ENCODE data around the gene FAM53B.

Gene FAM53B

DNA sequence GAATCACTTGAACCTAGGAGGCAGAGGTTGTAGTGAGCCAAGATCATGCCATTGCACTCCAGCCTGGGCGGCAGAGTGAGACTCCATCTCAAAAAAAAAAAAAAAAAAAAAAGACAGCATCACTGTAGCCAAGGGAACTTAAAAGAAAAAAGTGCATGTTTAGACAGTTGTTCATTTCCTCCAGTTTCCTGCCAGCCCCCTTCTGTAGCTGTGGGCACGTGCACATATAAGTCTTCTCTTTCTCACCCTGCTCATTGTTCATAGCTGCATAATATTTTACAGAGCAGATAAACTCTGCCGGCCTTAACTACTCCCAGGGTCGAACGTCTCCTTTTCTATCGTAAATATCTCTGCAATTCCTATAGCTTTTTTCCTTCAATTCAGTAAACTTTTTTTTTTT lies 149.9 kb downstream of the FAM53B start:
- TF ChIP-seq, protein P1, sequence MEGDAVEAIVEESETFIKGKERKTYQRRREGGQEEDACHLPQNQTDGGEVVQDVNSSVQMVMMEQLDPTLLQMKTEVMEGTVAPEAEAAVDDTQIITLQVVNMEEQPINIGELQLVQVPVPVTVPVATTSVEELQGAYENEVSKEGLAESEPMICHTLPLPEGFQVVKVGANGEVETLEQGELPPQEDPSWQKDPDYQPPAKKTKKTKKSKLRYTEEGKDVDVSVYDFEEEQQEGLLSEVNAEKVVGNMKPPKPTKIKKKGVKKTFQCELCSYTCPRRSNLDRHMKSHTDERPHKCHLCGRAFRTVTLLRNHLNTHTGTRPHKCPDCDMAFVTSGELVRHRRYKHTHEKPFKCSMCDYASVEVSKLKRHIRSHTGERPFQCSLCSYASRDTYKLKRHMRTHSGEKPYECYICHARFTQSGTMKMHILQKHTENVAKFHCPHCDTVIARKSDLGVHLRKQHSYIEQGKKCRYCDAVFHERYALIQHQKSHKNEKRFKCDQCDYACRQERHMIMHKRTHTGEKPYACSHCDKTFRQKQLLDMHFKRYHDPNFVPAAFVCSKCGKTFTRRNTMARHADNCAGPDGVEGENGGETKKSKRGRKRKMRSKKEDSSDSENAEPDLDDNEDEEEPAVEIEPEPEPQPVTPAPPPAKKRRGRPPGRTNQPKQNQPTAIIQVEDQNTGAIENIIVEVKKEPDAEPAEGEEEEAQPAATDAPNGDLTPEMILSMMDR (conservative IDR thresholded peaks at IDR 0.05; ENCODE audit: low read depth), result no peak
- no peak overlapping the region for H3K27ac ChIP-seq
- CTCF ChIA-PET, result interaction anchor here (0.7 kb wide), 1 partner anchor 94 kb away, joined by 4 read pairs; no protein-coding TSS in a partner anchor
- DNase-seq (ENCODE audit: low spot score), result no peak
- POLR2A ChIA-PET (ENCODE audit: low non-redundant PET), result no interaction called here

DNA sequence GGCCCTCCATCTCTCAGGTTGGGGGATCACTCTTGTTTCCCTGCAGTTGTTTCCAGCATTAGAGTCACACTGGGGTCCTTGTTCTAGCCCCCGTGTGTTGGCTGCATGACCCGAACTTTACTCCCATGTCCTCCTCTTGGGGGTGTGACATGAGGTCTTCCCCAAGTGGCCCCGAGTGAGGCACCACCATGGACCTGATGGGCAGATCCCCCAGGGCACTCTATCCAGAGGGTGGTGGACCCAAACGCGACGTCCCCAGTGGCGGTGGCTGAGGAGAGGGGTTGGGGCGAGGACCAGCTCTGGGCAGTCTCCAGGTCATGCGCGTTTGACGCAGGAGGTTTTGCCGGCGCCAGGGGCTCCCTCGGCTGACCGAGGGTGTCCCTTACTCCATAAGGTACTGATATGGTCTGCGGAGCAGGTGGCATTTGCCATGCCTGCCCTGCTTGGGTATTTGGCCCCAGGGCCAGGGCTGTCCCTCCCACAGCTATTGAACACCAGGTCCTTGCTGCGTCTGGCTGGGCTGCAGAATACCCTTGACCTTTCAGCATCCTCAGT lies 150.7 kb downstream of the FAM53B start:
- ChIA-PET CTCF (no interaction called here), POLR2A (ENCODE audit: low non-redundant PET) (no interaction called here)

DNA sequence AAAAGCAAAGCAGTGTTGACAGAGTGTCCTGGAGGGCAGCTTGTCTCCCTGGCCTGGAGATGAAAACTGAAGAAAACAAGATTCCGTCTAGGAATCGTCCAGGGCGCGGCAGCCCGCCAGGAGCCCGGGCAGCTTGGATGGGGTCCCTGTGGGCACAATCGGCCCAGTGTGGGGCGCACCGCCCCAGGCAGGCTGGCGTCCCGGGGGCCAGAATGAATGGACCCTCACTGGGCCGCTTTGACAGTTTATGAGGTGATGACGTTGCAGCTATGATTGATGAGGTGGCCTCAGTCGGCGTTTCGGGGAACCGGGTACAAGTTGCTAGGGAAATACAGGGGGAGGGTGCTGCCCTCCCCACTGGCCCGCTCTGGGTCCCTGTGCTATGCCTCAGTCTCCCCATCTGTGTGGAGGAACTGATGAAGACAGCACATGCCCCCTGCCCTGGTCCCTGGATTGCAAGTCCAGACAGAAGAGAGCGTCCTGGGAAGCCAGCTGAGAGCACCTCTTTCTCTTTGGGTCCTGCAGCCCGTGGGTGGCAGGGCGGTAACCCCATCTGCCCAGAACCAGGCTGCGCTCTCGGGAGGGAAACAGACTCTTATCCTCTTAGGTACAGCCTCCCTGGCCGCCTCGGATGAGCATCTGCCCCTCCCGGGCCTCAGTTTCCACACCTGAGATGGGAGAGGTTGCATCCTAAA lies 151.3 kb downstream of the FAM53B start:
- ChIA-PET POLR2A (ENCODE audit: low non-redundant PET) (no interaction called here), CTCF (no interaction called here)
- no peak overlapping the region for H3K27ac ChIP-seq
- TF ChIP-seq, protein P1 (conservative IDR thresholded peaks at IDR 0.05; ENCODE audit: low read depth), result no peak
- no peak for DNase-seq (ENCODE audit: low spot score)

More for the DNA sequence above, 150.7 kb downstream of the FAM53B start:
- no peak for DNase-seq (ENCODE audit: low spot score)
- TF ChIP-seq, protein P1 (conservative IDR thresholded peaks at IDR 0.05; ENCODE audit: low read depth), result no peak
- H3K27ac ChIP-seq, result no peak overlapping the region

DNA sequence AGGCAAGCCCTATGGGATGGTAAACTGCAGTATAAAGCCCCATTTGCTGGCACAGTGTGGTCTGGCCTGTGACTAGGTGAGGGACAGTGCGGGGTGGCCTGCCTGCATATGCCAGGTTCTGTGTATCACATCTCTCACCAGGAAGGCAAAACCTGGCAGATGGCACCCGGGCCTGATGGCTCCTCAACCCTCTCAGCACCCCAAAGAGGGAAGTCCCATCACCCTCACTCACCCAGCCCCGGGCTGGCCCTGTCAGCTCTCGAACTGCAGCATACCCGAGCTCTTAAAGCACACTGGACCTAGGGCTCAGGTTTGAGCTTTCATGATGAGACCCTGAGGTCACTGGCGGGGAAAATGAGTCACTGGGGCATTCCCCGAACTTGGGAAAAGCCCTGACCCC lies 152.1 kb downstream of the FAM53B start:
- DNase-seq (ENCODE audit: low spot score), result no peak
- POLR2A ChIA-PET (ENCODE audit: low non-redundant PET), result no interaction called here
- no peak overlapping the region for H3K27ac ChIP-seq
- TF ChIP-seq, protein P1 (conservative IDR thresholded peaks at IDR 0.05; ENCODE audit: low read depth), result no peak
- CTCF ChIA-PET, result no interaction called here

DNA sequence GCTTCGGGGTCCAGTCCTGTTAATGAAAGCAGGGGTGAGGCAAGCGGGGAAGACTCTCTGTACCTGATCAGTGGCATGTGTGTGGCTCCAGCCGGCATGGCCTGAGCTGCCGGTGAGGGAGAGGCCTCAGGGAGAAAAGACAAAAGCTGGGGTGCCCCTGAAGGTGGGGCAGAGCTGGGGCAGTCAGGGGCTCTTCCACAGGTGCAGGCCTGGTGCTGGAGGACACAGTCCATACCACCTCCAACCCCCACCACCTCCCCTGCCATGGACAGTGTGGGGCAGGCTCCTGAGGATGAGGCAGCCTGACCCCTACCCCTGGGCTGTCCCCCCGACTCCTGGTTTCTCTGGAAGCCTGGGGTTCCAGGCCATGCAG lies 153.1 kb downstream of the FAM53B start:
- no peak overlapping the region for H3K27ac ChIP-seq
- DNase-seq (ENCODE audit: low spot score), result no peak
- TF ChIP-seq, protein P1 (conservative IDR thresholded peaks at IDR 0.05; ENCODE audit: low read depth), result no peak
- ChIA-PET POLR2A (ENCODE audit: low non-redundant PET) (no interaction called here), CTCF (no interaction called here)

DNA sequence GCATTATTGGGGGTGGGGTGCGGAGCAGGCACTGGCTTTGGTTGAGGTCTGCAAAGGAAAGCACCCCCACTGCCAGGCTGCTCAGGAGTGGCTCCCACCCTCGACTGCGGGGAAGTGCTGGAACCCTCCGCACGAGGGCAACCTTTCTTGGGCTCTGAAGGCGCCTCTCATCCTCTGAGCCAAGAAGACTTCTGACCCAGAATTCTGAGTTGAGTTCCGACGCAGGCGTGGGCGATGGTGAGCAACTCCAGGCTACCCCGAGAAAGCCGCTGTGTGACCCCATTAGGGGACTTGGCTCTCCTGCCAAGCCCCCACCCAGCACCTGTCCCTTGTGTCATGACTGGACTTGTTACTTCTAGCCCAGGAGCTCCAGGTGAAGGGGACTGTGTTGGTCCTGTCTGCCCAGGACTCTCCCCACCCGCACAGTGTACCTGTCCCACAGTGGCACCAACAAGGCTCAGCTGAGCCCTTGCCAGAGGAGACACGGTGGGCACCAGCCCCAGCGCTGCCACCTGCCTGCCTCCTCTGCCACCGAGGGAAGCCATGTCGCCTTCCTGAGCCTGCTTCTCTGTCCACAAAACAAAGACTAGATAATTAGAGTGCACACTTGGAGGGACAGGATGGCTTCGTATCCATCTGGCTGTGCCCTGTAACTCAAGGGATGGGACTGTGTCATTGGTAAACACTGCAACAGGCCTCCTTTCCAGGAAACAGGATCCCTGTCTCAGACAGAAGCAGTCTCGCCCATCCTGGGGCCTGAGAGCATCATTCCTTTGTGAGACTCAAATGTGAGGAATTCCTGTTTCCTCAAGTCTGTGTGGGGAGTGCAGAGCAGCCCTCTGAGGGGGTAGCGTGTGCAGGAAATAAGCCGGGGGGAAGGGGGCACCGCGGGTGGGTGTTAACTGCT lies 153.7 kb downstream of the FAM53B start:
- DNase-seq (ENCODE audit: low spot score), result no peak
- no peak overlapping the region for H3K27ac ChIP-seq
- POLR2A ChIA-PET (ENCODE audit: low non-redundant PET), result no interaction called here
- TF ChIP-seq, protein P1 (conservative IDR thresholded peaks at IDR 0.05; ENCODE audit: low read depth), result no peak
- CTCF ChIA-PET, result interaction anchor here (0.7 kb wide), 1 partner anchor 87 kb away, joined by 3 read pairs; no protein-coding TSS in a partner anchor
